Measurements from ENCODE around the gene RASA3.
"Not testable (repeated sequence)": the region's sequence is repeated elsewhere in the genome, so short reads cannot be mapped to it uniquely, and the experiment has no call there.

Gene RASA3

DNA sequence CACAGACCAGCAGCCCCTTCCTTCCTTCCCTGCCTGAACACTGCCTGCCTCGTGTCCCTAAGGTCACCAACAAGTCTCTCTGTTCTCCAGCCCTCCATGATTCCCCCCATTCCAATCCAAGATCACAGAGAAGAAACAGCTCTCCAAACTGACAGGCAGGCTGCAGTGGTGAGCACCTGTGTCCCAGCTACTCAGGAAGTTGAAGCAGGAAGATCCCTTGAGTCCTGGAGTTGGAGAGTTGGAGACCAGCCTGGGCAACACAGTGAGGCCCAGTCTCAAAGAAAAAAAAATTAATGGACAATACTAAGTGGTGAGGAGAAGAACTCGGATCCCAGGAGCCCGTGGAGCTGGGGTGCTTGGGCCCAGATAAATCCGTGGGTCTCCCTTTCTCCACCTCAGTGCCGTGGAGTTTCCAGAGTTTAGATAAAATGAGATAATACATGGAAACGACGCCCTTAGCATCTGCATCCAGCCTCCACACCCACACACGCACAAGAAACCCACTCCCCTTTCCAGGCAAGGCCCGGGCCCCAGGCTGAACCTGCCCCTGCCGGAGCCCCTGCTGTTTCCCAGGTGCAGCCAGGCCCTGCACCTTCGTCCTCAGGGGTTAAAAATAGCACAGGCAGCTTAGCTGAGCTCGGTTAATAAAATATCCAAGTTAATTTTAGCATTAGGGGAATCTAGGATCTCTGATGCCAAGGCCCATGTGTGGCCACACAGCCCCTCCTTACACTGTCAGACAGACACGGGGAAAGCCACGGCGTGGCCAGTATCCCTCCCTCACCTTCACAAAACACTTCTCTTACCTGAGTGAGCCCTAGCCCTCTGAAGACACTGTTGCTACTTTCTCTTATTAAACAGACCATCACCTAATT, 4.7 kb downstream of the RASA3 start:
- DNase-seq (ENCODE audit: low read depth, low spot score) = no peak

DNA sequence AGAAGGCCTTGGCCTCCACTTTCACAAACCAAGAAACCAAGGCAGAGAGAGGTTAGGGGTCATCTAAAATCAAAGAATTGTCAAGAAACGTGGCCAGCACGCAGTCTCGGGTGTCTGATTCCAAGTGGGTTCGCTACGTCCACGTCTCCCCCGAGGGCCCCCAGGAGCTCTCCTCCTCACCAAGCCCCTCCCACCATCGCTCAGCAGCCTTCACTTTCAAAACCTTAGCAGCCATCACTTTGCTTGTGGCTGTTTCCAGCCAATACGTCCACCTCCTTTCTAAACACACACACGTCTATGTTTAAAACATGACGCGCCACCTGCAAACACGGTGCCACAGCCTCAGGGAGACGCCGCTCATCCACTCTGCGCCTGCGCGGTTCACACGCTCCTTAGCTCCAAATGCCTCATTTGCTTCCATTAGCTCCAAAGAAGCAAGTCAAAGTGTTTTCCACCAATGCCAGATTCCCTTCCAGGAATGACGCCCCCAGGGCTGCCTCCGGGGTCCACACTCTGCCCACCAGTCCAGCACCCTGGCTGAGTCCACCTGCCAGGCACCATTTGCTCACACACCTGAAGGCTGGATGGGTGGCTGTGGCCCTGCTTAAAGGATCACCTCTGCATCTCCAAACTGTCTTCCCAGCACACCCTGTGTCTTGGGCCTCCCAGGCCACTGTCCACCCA, 5.5 kb downstream of the RASA3 start:
- no peak for DNase-seq (ENCODE audit: low read depth, low spot score)

DNA sequence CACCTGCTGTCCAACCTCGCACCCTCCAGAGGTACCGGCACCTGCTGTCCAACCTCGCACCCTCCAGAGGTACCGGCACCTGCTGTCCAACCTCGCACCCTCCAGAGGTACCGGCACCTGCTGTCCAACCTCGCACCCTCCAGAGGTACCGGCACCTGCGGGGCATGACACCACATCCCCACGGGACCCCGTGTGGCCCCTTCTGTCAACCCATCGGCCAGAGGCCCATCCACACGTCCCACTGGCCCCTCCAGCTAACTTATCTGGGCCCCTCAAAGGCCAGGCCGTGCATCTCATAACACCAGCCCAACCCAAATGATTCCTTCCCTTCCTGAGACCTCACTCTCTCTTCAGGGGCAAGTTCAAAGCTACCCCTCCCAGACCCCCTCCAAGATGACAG, 6.3 kb downstream of the RASA3 start:
- DNase-seq (ENCODE audit: low read depth, low spot score) = not testable (repeated sequence)

- no peak for DNase-seq (ENCODE audit: low read depth, low spot score)
Measured at GRCh38 chr13:114125589-114125988, 6.8 kb downstream of the RASA3 start.

GRCh38 chr13:114124921-114125320, 7.5 kb downstream of the RASA3 start:
- no peak for DNase-seq (ENCODE audit: low read depth, low spot score)

GRCh38 chr13:114124431-114124830, 8.0 kb downstream of the RASA3 start:
- DNase-seq (ENCODE audit: low read depth, low spot score) = no peak

DNA sequence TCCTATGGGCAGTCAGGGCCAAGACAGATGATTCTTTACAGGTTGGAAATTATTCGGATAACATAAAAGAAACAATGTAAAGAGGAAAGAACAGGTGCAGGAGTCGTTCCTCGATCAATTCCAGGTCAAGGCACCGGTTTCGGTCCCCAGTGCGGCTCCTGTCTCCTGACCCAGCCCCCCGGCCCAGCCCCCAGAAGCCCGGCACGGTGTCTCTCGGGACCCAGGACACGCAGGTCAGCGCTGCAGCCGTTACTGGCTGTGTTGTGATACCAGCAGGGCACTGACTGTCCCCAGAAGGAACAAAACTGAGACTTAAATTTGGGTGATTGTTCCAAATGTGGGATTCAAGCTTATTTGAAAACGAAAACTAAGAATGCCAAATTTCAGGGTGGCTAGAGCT, 8.5 kb downstream of the RASA3 start:
- no peak for DNase-seq (ENCODE audit: low read depth, low spot score)

- no peak for DNase-seq (ENCODE audit: low read depth, low spot score)
Measured at GRCh38 chr13:114123448-114123847, 9.0 kb downstream of the RASA3 start.

DNA sequence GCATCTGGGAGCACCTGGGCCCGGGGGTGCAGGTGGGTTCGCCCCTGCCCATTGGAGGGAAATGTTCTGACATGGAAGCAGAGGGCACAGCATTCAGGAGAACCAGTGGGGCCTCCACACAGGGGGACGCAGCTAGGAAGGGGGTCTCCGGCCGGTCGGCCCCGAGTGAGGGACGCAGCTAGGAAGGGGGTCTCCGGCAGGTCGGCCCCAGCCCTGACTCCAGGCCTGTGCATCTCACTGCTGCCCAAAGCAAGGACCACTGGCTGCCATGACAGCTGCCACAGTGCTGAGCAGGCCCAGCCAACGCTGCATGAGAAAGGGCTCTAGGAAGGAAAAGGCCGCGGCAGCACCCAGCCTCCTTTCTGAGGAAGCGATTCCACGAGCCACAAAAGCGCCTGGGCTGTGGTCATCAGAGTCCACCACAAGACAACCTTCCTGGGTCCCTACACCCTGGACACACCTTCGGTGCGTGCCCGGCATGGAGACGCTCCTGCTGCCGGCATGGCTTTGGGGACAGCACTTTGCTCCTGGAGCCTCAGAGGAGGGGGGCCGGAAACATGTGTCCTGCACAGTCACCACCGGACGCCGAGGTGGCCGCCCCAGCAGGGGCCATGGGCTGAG, 9.7 kb downstream of the RASA3 start:
- DNase-seq (ENCODE audit: low read depth, low spot score) = no peak

DNA sequence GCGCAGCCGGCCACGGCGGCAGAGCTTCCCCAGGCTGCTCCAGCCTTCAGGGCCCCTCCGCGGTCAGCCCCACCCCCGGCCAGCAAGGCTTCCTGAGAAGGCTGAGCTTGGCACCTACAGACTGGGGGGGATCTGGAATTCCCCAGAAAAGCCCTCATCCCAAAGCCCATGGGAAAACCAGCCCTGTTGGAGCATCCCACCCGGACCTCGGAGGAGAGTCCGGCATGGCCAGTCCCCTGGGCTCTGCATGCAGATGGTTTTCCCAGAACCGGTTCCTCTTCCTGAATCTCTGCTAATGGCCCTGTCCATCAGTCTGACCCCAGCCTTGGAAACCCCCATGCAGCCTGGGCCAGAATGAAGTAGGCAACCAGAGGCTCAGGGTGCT, 10.3 kb downstream of the RASA3 start:
- no peak for DNase-seq (ENCODE audit: low read depth, low spot score)

- no peak for DNase-seq (ENCODE audit: low read depth, low spot score)
Measured at GRCh38 chr13:114121496-114122126, 10.8 kb downstream of the RASA3 start.

DNA sequence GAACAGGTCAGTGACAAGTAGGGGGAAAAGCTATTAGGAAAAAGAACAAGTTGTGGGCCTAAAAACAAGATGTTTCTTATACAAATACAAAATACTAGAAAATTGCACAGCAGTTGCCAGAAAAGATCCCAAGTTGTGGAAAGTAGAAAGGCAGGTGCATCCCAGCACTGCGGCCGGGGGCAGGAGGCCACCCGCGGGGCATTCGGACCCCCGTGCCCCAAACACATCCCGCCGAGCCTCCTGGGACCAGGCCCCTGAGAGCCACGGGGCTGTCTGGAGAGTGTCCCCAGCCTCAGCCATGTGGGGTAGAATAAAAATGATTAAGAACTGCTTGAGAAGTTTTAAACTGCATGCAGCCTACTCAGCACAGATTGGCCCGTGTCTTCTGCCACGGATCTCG, 11.4 kb downstream of the RASA3 start:
- no peak for DNase-seq (ENCODE audit: low read depth, low spot score)

DNA sequence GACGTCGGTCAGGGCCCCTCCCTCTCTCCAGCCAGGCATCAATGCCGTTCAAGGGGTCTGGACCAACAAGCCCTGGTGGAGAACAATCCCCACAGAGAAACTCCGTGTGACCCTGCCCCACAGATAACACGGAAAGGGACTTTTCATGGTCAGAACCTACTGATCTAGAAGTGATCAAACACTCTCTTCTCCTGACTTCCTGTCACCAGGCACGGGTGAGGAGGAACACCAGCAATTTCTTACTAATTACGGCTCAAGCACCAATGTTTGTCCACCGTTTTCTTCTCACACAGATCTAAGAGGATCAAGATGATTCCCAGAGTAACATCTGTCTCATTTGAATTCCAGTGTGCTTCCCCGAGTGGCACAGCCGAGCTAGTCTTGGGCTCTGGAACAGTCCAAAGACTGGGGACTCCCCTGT, 11.8 kb downstream of the RASA3 start:
- DNase-seq (ENCODE audit: low read depth, low spot score) = no peak

- DNase-seq (ENCODE audit: low read depth, low spot score) = peak; percentile 88
Measured at GRCh38 chr13:114119196-114119595, 13.2 kb downstream of the RASA3 start.

GRCh38 chr13:114118511-114119123, 13.8 kb downstream of the RASA3 start:
- DNase-seq (ENCODE audit: low read depth, low spot score) = no peak

DNA sequence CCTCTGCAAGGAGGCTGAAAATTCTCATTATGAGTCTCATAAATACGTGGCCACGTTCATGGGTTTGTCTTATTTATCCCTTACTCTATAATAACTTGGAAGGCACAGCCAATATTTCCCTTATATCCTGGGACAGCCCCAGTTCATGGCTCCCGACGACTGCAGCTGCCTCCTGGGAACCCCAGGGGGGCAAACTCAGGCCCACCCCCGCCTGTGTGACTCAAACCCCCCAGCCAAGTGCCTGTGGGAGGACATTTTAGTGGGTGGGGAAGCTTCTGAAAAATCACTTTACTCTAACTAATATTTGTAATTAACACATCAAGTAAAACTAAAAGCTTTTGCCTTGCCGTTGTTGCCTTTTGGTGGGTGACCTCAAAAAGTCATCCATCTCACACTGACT, 14.3 kb downstream of the RASA3 start:
- DNase-seq (ENCODE audit: low read depth, low spot score) = no peak

DNA sequence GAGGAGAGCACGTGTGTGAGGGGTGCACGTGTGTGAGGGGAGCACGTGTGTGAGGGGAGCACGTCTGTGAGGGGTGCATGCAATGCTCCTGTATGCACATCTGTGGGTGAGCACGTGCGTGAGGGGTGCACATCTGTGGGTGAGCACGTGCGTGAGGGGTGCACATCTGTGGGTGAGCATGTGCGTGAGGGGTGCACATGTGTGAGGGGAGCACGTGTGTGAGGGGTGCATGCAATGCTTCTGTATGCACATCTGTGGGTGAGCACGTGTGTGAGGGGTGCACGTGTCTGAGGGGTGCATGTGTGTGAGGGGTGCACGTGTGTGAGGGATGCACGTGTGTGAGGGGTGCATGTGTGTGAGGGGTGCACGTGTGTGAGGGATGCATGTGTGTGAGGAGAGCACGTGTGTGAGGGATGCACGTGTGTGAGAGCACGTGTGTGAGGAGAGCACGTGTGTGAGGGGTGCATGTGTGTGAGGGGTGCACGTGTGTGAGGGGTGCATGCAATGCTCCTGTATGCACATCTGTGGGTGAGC, 15.0 kb downstream of the RASA3 start:
- DNase-seq (ENCODE audit: low read depth, low spot score) = not testable (repeated sequence)

DNA sequence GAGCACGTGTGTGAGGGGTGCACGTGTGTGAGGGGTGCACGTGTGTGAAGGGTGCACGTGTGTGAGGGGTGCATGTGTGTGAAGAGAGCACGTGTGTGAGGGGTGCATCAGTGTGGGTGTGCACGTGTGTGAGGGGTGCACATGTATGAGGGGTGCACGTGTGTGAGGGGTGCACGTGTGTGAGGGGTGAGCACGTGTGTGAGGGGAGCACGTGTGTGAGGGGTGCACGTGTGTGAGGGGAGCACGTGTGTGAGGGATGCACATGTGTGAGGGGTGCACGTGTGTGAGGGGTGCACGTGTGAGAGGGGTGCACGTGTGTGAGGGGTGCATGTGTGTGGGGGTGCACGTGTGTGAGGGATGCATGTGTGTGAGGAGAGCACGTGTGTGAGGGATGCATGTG, 15.7 kb downstream of the RASA3 start:
- no peak for DNase-seq (ENCODE audit: low read depth, low spot score)

GRCh38 chr13:114115796-114116195, 16.6 kb downstream of the RASA3 start:
- DNase-seq (ENCODE audit: low read depth, low spot score) = no peak

GRCh38 chr13:114115191-114115671, 17.2 kb downstream of the RASA3 start:
- DNase-seq (ENCODE audit: low read depth, low spot score) = no peak

GRCh38 chr13:114114666-114115065, 17.8 kb downstream of the RASA3 start:
- not testable (repeated sequence) for DNase-seq (ENCODE audit: low read depth, low spot score)

Measured in iPS DF 19.7 (cell line).